GM23248 (cell line): Measurements from ENCODE around the gene SAMD15. TPM values are rescaled to one million over a fixed set of nuclear protein-coding genes. Genes with fewer than 3 reads are reported as not detected.
"Not testable (repeated sequence)": the region's sequence is repeated elsewhere in the genome, so short reads cannot be mapped to it uniquely, and the experiment has no call there.

ENCODE experiments used
- DNase-seq: peaks from one replicate; pipeline ENCODE4 v3.0.0-alpha.2; 2015
- H2AFZ ChIP-seq: fragments of 200-600 bp; sonication (generic); 2 replicates; pipeline ENCODE4 v1.6.1; 2016; ENCODE audit warnings: antibody characterized with exemption
- H3F3A ChIP-seq: fragments of 200-600 bp; sonication (generic); 2 replicates; pipeline ENCODE4 v1.6.1; 2016; ENCODE audit warnings: mild to moderate bottlenecking, antibody characterized with exemption, mixed run types; ENCODE audit not compliant: insufficient read depth
- H3K27ac ChIP-seq: fragments of 200-600 bp; sonication (generic); 2 replicates; pipeline ENCODE4 v1.5.1; 2016; ENCODE audit warnings: mild to moderate bottlenecking
- H3K27me3 ChIP-seq: fragments of 200-600 bp; sonication (generic); replicated peaks from 2 replicates; pipeline ENCODE4 v1.6.1; 2016; ENCODE audit warnings: mild to moderate bottlenecking; ENCODE audit not compliant: insufficient read depth
- H3K36me3 ChIP-seq: fragments of 200-600 bp; sonication (generic); 2 replicates; pipeline ENCODE4 v1.6.1; 2016; ENCODE audit warnings: low read depth, mild to moderate bottlenecking
- H3K4me1 ChIP-seq: fragments of 200-600 bp; sonication (generic); 2 replicates; pipeline ENCODE4 v1.6.1; 2016; ENCODE audit warnings: mild to moderate bottlenecking; ENCODE audit not compliant: insufficient read depth
- H3K4me2 ChIP-seq: fragments of 200-600 bp; sonication (generic); one replicate; pipeline ENCODE4 v1.6.1; 2016; ENCODE audit warnings: mild to moderate bottlenecking; ENCODE audit not compliant: unreplicated experiment
- H3K4me3 ChIP-seq: fragments of 200-600 bp; sonication (generic); 2 replicates; pipeline ENCODE4 v1.5.1; 2016; ENCODE audit warnings: mild to moderate bottlenecking
- H3K79me2 ChIP-seq: fragments of 200-600 bp; sonication (generic); 2 replicates; pipeline ENCODE4 v1.6.1; 2016; ENCODE audit warnings: mild to moderate bottlenecking; ENCODE audit not compliant: insufficient read depth
- H3K9ac ChIP-seq: fragments of 200-600 bp; sonication (generic); 2 replicates; pipeline ENCODE4 v1.6.1; 2016; ENCODE audit warnings: mild to moderate bottlenecking
- H3K9me2 ChIP-seq: fragments of 200-600 bp; sonication (generic); 2 replicates; pipeline ENCODE4 v1.6.1; 2016; ENCODE audit warnings: mixed run types, mild to moderate bottlenecking, moderate library complexity; ENCODE audit not compliant: insufficient read depth
- H3K9me3 ChIP-seq: fragments of 200-600 bp; sonication (generic); one replicate; pipeline ENCODE4 v1.6.1; 2017; ENCODE audit warnings: low read depth
- H4K20me1 ChIP-seq: fragments of 200-600 bp; sonication (generic); 2 replicates; pipeline ENCODE4 v1.6.0; 2016; ENCODE audit not compliant: insufficient read depth
- EZH2 ChIP-seq: fragments of 200-600 bp; sonication (generic); IDR thresholded peaks from 2 replicates; pipeline ENCODE4 v1.6.1; 2018; ENCODE audit warnings: antibody characterized with exemption, mild to moderate bottlenecking; ENCODE audit not compliant: insufficient read depth, poor library complexity, severe bottlenecking
- EZH2phosphoT487 ChIP-seq: fragments of 200-600 bp; sonication (generic); IDR thresholded peaks from 2 replicates; pipeline ENCODE4 v1.6.1; 2018; ENCODE audit warnings: antibody characterized with exemption, moderate library complexity, mild to moderate bottlenecking, low read depth; ENCODE audit not compliant: insufficient read depth
- WGBS, 2 experiments: methylation state at CpG; one replicate each; pipeline ENCODE4 v1.1.6; 2015 to 2017; ENCODE audit warnings: low lambda C conversion rate in 2 of 2, low coverage in 1 of 2; ENCODE audit errors: missing lambda C conversion rate in 2 of 2; 5-methylcytosine and 5-hydroxymethylcytosine counted together
- in situ Hi-C: fragments of 300-500 bp; cut with MboI; formaldehyde crosslinking; loops from 2 replicates; pipeline ENCODE4 v1.15.0; 2020
- polyA plus RNA-seq: library from polyadenylated mRNA; unstranded; fragments of >200 nt; fragmentation: Nextera tagmentation; extraction: Ambion mirVana; gene quantifications from 2 replicates; pipeline ENCODE4 v1.2.1, GENCODE V29; 2016
- total RNA-seq: library from RNA; depleted of rRNA; stranded (reverse); fragments of >200 nt; shearing (Covaris generic); gene quantifications from 2 replicates; pipeline ENCODE4 v1.2.3, GENCODE V29; 2014; rRNA removed

The SAMD15 gene
- total RNA-seq (1.4 and 2.8 TPM in 2 replicates), polyA plus RNA-seq (0.95 and 1.3 TPM in 2 replicates)

GRCh38 chr14:77376771-77377501 lies at the start of gene SAMD15, which contains the start of gene TMED8:
Gene SAMD15 (plus strand): TSS chr14:77377379. CDS start chr14:77377419, 40 bp downstream.
Gene TMED8 (minus strand): TSS chr14:77377094. CDS start chr14:77377053, 41 bp downstream.
- no peaks in the 10 kb centered on the region for H3K9me2 ChIP-seq

GRCh38 chr14:77329872-77330271 lies 47.3 kb upstream of the SAMD15 start:
- Histone ChIP-seq H2AFZ (no peak overlapping the region), H3K9ac (no peak overlapping the region), H3K9me2 (no peaks in the 10 kb centered on the region), H3K27me3 (no peaks in the 10 kb centered on the region), H3F3A (no peaks in the 10 kb centered on the region), H3K27ac (no peak overlapping the region), H3K36me3 (no peaks in the 10 kb centered on the region), H3K9me3 (no peaks in the 10 kb centered on the region), H3K4me1 (no peaks in the 10 kb centered on the region), H3K4me3 (no peak overlapping the region), H3K79me2 (no peaks in the 10 kb centered on the region), H3K4me2 (no peak overlapping the region), H4K20me1 (no peaks in the 10 kb centered on the region)
- in situ Hi-C loops, result no loop called here
- TF ChIP-seq EZH2 (no peak), EZH2phosphoT487 (no peak)
- no peak for DNase-seq
- 85 to 89% methylated on average over 6 to 7 of the region's 7 CpGs for WGBS, 2 experiments

More at GRCh38 chr14:77376771-77377501, at the start of gene SAMD15, which contains the start of gene TMED8:
- Histone ChIP-seq H3K9me3 (no peaks in the 10 kb centered on the region), H3K4me1 (peaks cover 9% of the 10 kb centered on the region; the same call in 1 of the 2 replicates), H3K4me2 (peak within 1 kb of the TSS; percentile 86), H3K36me3 (no peaks in the 10 kb centered on the region), H3K27me3 (no peaks in the 10 kb centered on the region), H4K20me1 (no peaks in the 10 kb centered on the region), H3K79me2 (peaks cover 24% of the 10 kb centered on the region), H3K9ac (peak within 1 kb of the TSS; percentile 92), H3K4me3 (peak within 1 kb of the TSS; percentile 91), H2AFZ (peak within 1 kb of the TSS; percentile 100), H3F3A (peaks cover 18% of the 10 kb centered on the region; the same call in 1 of the 2 replicates), H3K27ac (peak within 1 kb of the TSS; percentile 75)
- no peak for TF ChIP-seq EZH2
- TF ChIP-seq EZH2phosphoT487, result no peak
- WGBS, 2 experiments, result 0 to 1% methylated on average over 53 to 69 of the region's 69 CpGs
- in situ Hi-C loops, result no loop called here
- DNase-seq, result peak; percentile 95

- in situ Hi-C loops, result no loop called here
- no peaks in the 10 kb centered on the region for H3F3A ChIP-seq
Observed at GRCh38 chr14:77335576-77335975, 41.6 kb upstream of the SAMD15 start.

GRCh38 chr14:77337255-77337654 lies 39.9 kb upstream of the SAMD15 start:
- not testable (repeated sequence) for H4K20me1 ChIP-seq

More at GRCh38 chr14:77335576-77335975, 41.6 kb upstream of the SAMD15 start:
- no peak overlapping the region for H3K27ac ChIP-seq
- peaks cover 11% of the 10 kb centered on the region for H3K4me1 ChIP-seq
- H2AFZ ChIP-seq, result no peak overlapping the region
- no peaks in the 10 kb centered on the region for H4K20me1 ChIP-seq
- no peaks in the 10 kb centered on the region for H3K9me3 ChIP-seq
- no peaks in the 10 kb centered on the region for H3K79me2 ChIP-seq
- H3K4me2 ChIP-seq, result no peak overlapping the region
- no peaks in the 10 kb centered on the region for H3K27me3 ChIP-seq
- no peak overlapping the region for H3K9ac ChIP-seq
- no peak overlapping the region for H3K4me3 ChIP-seq
- H3K9me2 ChIP-seq, result no peaks in the 10 kb centered on the region
- TF ChIP-seq EZH2, result no peak
- no peak for TF ChIP-seq EZH2phosphoT487
- no peaks in the 10 kb centered on the region for H3K36me3 ChIP-seq
- WGBS, 2 experiments, result 82 to 86% methylated on average over 3 of the region's 3 CpGs
- no peak for DNase-seq

More at GRCh38 chr14:77337255-77337654, 39.9 kb upstream of the SAMD15 start:
- H3K9me2 ChIP-seq, H3K36me3 ChIP-seq, H3K9me3 ChIP-seq, DNase-seq, H2AFZ ChIP-seq, H3K27me3 ChIP-seq, H3K27ac ChIP-seq, in situ Hi-C loops, H3K79me2 ChIP-seq, H3K4me3 ChIP-seq, H3K9ac ChIP-seq, H3K4me2 ChIP-seq, H3F3A ChIP-seq: not testable (repeated sequence)
- WGBS, 2 experiments, result 96 to 99% methylated on average over 9 of the region's 9 CpGs
- H3K4me1 ChIP-seq, result peaks cover 11% of the 10 kb centered on the region
